Hepatic stellate cell (primary cell): Measurements from ENCODE around the gene KIF2C.
"Not testable (repeated sequence)": the region's sequence is repeated elsewhere in the genome, so short reads cannot be mapped to it uniquely, and the experiment has no call there.

Experiments
- DNase-seq: peaks from one replicate; pipeline ENCODE4 v3.0.0; 2011; ENCODE audit warnings: low spot score

KIF2C gene

DNA sequence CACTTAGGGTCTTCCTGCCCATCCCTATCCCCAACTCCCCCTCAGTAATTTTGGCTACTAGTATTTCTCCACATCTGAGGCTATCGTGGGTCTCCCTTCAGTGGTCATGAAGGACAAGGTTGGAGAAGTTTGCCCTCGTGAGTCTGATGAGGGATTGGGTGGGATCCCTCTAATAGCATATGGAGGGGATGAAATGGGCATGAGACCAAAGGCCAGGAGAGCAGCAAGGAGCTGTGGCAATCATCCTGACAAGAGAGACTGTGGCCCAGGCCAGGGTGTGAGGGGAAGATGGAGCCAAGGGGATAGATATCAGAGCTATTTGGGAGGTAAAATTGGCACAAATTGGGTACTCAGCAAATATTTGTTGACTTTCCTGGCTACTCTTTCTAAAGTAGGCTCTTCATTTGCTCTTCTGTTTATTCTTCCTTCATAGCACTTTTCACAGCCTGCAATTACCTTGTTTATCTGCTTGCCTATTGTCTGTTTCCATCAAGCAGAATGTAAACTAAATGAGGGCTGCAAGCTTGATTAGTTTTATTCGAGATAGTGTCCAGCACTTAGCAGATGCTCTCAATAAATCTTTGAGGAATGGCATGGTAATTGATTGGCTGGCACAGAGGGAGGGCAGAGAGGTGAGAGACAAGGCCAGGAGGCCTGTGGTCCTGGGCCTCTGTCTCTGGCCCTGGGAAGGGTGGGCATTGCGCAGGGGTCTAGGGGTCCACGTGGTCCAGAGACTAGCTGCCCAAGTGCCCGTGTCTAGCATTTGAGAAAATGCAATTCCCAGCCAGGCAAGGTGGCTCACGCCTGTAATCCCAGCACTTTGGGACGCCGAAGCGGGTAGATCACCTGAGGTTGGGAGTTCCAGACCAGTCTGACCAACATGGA, 59.1 kb downstream of the KIF2C start:
- no peak for DNase-seq

GRCh38 chr1:44799770-44800584, 60.3 kb downstream of the KIF2C start, which contains the start of gene PLK3:
TSS of gene PLK3 (plus strand) at chr1:44800377. CDS start at chr1:44800464, 87 bp downstream.
- DNase-seq, result peak; percentile 96

- DNase-seq, result no peak
These were observed 62.1 kb downstream of the KIF2C start for GRCh38 chr1:44801491-44802305.

DNA sequence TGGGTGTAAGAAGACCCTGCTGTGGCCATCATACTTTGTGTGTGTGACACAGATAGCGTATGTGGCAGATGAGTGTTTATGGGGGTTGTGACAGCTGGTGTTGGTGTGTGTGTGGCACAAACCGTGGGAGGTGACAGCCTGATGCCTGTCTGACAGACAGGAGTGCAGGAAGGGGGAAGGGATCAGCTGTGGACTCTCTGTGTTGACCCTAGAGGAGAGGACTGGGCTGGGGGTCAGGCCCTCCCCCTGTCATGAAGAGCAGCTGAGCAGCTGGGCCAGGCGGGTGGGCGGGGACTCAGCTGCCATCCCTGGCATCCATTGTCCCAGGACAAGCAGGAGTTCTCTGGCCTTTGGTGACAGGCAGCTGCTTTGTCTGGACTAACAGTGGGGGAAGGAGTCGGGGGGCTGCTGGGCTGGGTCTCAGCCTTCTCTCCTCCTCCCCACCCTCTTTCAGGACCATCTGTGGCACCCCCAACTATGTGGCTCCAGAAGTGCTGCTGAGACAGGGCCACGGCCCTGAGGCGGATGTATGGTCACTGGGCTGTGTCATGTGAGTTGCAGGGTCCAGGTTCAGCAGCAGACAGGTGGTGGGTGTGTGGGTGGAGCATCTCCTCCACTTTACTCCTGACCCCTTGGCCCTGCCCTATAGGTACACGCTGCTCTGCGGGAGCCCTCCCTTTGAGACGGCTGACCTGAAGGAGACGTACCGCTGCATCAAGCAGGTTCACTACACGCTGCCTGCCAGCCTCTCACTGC, 62.8 kb downstream of the KIF2C start:
- no peak for DNase-seq

DNA sequence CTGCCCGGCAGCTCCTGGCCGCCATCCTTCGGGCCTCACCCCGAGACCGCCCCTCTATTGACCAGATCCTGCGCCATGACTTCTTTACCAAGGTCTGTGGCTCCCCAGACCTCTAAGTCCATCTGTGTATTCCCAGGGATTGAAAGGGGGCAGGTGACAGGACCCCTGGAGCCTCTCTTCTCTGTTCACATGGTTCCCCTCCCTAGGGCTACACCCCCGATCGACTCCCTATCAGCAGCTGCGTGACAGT, 63.4 kb downstream of the KIF2C start:
- DNase-seq, result no peak

- DNase-seq, result no peak
These were observed 63.9 kb downstream of the KIF2C start for GRCh38 chr1:44803312-44804095.

GRCh38 chr1:44805311-44806024, 65.8 kb downstream of the KIF2C start:
- DNase-seq, result no peak

DNA sequence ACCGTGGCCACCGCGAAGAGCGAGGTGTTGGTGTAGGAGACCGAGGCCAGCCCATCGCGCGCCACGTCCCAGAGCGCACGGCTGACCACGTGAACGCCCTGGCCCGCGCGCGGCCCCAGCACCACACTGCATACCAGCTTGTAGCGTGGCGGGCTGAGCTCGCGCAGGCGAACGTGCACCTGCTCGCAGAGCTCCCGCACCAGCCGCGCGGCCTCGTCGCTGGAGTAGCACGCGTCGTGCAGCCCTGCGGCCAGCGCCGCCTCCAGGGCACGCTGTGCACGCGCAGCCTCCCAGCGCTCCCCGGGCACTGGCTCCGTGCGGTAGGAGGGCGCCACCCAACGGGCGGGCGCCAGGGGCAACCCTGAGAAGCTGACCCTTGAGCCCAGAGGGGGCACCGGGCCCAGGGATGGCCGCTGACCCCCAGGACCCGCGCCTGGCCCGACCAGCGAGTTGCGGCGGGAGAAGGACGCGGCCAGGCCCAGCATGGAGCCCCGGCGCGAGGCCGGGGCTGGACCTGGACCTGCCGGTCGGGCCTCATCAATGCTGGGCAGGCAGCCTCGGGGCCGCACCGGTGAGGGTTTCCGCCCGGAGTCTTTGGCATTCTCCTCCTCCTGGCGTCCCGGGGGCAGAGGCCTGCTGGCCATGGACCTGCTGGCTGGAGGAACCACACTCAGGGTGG, 66.5 kb downstream of the KIF2C start:
- no peak for DNase-seq

DNA sequence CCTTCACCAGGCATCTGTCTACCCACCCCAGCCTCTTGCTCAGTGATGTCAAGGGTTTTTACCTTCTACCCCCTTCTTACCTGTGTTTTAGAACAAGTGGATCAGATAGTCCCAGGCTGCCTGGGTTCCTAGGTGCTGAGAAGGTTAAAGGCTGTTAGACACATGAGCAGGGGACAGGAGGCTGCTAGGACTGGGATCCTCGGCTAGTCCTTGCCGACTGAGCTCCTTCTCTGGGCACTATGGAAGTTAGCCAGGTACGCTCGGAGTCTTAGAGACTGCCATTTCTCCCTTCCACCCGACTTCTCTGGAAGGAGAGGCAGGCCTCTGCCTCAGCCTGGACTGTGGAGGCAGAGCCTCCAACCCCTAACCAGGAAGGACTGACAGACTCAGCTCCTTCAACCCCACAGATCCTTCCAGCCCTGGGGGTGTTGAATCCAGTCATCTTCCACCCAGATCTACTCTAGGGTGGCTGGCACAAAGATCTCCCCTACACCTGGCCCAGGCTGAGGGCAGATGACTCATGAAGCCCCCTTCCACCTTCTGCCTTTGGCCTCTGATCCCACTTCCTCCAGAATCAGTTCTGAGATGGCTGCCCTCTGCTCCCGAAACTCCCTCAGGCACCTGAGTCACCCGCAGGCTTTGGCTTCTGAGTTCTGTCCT, 67.2 kb downstream of the KIF2C start, which contains the start of gene DYNLT4:
DYNLT4 (minus strand) TSS at position 648 of the 660 bp plus-strand sequence. CDS start 683 bp downstream, outside the sequence.
- no peak for DNase-seq

DNA sequence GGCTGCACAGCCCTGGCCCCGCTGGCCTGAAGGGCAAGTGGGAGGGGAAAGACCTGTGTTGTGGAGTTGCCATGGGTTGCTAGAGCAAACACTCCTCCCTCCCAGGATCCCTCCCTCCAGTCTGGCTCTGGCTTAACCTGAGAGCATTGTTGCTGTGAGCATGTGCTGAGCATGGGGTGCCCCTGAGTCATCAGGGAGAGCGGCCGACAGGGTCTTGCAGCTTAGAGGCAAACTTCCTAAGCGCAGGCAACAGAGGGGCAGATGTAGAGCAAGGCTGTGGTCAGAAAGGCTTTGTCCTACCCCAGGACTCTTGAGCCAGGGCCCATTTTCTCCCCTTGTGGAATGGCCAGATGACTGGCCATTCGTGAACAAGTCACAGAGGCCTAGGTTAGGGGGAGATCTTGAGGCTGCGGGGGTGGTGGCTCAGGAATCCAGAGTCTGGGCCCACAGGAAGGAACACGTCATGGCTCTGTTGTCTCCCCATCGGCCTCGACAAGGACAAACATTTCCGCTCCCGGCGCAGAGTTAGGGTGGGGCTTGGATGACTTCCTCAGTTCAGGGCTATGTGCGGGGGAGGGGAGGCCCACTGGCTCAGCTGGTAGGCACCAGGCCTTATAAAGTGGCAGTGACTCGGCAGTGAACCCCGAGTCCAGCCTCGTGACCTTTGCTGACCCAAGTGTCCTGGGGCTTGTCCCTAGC, 67.9 kb downstream of the KIF2C start:
- DNase-seq, result peak; percentile 98

DNA sequence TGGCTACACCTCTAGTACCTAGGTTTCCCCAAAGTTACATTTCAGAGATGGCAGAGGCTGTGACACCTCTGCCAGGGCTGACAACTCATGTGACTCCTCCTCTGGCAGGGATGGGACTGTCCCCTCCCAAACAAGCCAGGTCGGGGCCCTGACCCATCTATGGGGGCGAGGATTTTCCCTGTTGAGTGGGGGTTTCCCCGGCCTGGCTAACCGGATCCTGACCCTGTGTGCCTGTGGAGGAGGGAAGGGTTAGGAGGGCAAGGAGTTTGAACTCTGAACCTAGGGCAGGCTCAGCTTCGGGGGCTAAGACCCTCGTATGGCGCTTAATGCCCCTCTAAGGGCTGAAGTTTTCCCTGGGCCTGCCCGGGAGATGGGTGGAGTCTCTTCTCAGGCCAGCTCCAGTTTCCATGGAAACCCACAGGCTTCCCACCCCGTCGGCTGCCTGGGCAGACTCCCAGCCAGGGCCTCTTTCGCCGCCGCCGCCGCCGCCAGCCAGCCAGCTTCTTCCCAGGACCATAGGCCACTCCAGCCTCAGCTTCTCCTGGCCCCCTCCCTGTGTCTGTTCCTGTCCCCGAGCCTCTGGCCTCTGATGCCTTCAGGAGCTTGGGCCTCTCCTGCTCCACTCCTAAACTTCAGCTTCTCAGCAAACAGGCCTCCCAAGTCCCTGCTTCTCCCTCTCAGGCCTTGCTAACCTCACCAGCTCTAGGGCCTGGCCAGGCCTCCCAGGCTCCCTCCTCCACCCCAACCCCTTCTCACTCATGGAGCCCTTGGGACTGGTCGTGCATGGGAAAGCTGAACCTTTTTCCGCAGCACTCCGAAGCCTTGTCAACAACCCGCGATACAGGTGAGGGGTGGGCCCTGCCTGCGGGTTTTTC, 68.7 kb downstream of the KIF2C start, which contains the start of gene BTBD19:
BTBD19 (plus strand) TSS at position 461 of the 875 bp plus-strand sequence; CDS start at position 759, 298 bp downstream.
- DNase-seq, result peak; percentile 93

DNA sequence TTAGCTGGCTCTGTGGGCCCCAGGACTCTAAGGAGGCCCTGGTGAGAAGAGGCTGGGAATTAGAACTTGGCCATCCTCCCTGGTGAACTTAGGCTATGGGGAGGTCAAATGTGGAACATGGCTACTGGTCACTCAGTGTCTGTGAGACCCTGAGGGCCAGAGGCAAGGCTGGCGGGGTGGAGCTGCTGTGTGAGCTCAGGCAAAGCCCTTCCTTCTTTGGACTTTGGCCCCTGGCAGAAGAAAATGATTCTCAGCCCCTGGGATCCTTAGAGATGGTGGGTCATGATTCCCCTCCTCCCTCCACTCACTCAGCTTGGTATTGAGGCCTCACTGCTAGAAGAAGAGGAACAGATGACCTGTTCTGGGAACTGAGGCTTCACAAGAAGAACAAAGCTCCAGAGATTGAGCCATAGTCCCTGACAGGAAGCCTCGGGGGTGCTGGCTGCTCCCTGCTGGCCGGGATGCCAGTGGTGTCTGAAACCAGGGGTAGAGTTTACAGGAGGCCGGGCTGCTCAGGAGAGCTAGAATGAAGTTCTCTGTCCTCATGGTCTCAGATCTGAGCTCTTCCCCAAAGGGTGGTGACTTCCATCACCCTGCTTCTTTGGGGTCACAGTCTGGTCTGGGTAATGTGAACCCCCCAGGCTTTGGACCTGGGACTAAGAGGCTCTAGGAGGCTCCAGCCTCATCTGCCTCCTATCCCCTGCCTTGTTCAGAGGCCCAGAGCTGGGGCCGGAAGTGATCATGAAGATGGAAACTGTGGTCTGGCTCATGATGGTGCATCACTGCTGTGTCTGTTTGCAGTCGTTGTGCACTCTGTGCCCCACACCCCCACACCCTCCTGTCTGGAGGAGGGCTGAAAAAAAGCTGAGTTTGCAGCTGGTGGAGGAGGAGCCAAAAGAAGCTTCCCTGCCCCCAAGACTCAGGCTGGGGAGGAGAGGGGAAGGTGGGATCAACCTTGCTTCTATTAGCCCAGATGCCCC, 69.6 kb downstream of the KIF2C start:
- DNase-seq, result peak; percentile 44

DNA sequence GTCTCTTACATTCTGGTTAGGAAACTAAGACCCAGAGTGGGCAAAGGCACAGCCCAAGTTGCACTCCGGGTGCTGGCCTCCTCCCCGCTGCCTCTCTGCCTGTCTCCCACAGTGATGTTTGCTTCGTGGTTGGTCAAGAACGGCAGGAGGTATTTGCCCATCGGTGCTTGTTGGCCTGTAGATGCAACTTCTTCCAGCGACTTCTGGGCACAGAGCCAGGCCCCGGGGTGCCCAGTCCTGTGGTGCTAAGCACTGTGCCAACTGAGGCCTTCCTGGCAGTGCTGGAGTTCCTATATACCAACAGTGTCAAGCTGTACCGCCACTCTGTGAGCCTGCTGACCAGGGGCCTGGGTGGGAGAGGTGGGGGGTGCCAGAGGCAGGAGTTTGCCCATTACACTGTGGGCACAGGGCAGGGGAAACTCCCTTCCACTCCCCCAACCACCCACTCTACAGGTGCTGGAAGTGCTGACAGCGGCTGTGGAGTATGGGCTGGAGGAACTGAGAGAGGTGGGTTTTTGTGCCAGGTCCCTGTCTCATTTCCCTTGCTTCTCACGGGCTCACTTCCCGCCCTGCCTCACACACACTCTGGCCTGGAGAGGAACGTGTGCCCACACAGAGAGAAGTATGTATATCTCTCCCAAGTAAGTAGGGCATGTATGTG, 70.6 kb downstream of the KIF2C start:
- DNase-seq, result no peak

GRCh38 chr1:44810762-44811105, 71.1 kb downstream of the KIF2C start:
- not testable (repeated sequence) for DNase-seq

- no peak for DNase-seq
These were observed 71.6 kb downstream of the KIF2C start for GRCh38 chr1:44811234-44811633.
